H9 (cell line): Measurements from ENCODE around the gene DNAI2. TPM values are rescaled to one million over a fixed set of nuclear protein-coding genes. Genes with fewer than 3 reads are reported as not detected.

Experiments used
- DNase-seq: peaks from one replicate; pipeline ENCODE4 v3.0.0-alpha.2; 2017
- H2AFZ ChIP-seq: one replicate; pipeline ENCODE4 v1.6.1; 2013; ENCODE audit warnings: mild to moderate bottlenecking, low read length, control low read depth, moderate library complexity
- H2AK5ac ChIP-seq: 2 replicates; pipeline ENCODE4 v1.6.1; 2013; ENCODE audit warnings: low read length, control low read depth, mixed read lengths; ENCODE audit not compliant: insufficient read length
- H2BK120ac ChIP-seq: one replicate; pipeline ENCODE4 v1.6.1; 2013; ENCODE audit warnings: low read depth, mild to moderate bottlenecking, low read length, control low read depth, inconsistent platforms; ENCODE audit not compliant: poor library complexity, severe bottlenecking
- H2BK12ac ChIP-seq: 2 replicates; pipeline ENCODE4 v1.6.1; 2013; ENCODE audit warnings: low read length, control low read depth, mixed read lengths, low read depth; ENCODE audit not compliant: insufficient read length
- H2BK15ac ChIP-seq: 2 replicates; pipeline ENCODE4 v1.6.1; 2013; ENCODE audit warnings: low read depth, low read length, control low read depth
- H2BK20ac ChIP-seq: one replicate; pipeline ENCODE4 v1.6.1; 2013; ENCODE audit warnings: low read depth, mild to moderate bottlenecking, low read length, control low read depth, inconsistent platforms; ENCODE audit not compliant: poor library complexity, severe bottlenecking
- H2BK5ac ChIP-seq: 2 replicates; pipeline ENCODE4 v1.6.1; 2013; ENCODE audit warnings: low read length, control low read depth, mixed read lengths; ENCODE audit not compliant: insufficient read length
- H3K14ac ChIP-seq: 2 replicates; pipeline ENCODE4 v1.6.1; 2013; ENCODE audit warnings: low read length, control low read depth; ENCODE audit not compliant: insufficient read depth
- H3K18ac ChIP-seq: 2 replicates; pipeline ENCODE4 v1.6.1; 2013; ENCODE audit warnings: low read depth, mild to moderate bottlenecking, mixed read lengths, low read length, control low read depth; ENCODE audit not compliant: insufficient read length
- H3K23ac ChIP-seq: 2 replicates; pipeline ENCODE4 v1.6.1; 2013; ENCODE audit warnings: low read length, control low read depth, mixed read lengths, low read depth; ENCODE audit not compliant: insufficient read length
- H3K23me2 ChIP-seq: 2 replicates; pipeline ENCODE4 v1.6.1; 2013; ENCODE audit warnings: low read depth, mild to moderate bottlenecking, mixed read lengths, low read length, control low read depth; ENCODE audit not compliant: insufficient read length, poor library complexity, severe bottlenecking
- H3K27ac ChIP-seq: 2 replicates; pipeline ENCODE4 v1.5.1; 2013; ENCODE audit warnings: low read length, control low read depth, mixed read lengths, low read depth; ENCODE audit not compliant: insufficient read length
- H3K27me3 ChIP-seq: 2 replicates; pipeline ENCODE4 v1.6.1; 2013; ENCODE audit warnings: low read length, control low read depth, inconsistent platforms; ENCODE audit not compliant: insufficient read depth
- H3K4ac ChIP-seq: 2 replicates; pipeline ENCODE4 v1.6.1; 2013; ENCODE audit warnings: low read depth, mild to moderate bottlenecking, control low read depth, inconsistent platforms, low read length, moderate library complexity
- H3K4me1 ChIP-seq: 2 replicates; pipeline ENCODE4 v1.6.1; 2013; ENCODE audit warnings: low read length, control low read depth, inconsistent platforms; ENCODE audit not compliant: insufficient read depth
- H3K4me2 ChIP-seq: 2 replicates; pipeline ENCODE4 v1.6.1; 2013; ENCODE audit warnings: low read length, control low read depth, mixed read lengths; ENCODE audit not compliant: insufficient read length, insufficient read depth
- H3K56ac ChIP-seq: 2 replicates; pipeline ENCODE4 v1.6.1; 2013; ENCODE audit warnings: low read depth, mild to moderate bottlenecking, mixed read lengths, low read length, control low read depth; ENCODE audit not compliant: insufficient read length
- H3K79me1 ChIP-seq: 2 replicates; pipeline ENCODE4 v1.6.1; 2013; ENCODE audit warnings: low read depth, mild to moderate bottlenecking, moderate library complexity, low read length, control low read depth, inconsistent platforms; ENCODE audit not compliant: insufficient read depth, poor library complexity, severe bottlenecking
- H3K79me2 ChIP-seq: 2 replicates; pipeline ENCODE4 v1.6.1; 2013; ENCODE audit warnings: low read length, control low read depth, inconsistent platforms; ENCODE audit not compliant: insufficient read depth
- H3K9ac ChIP-seq: 2 replicates; pipeline ENCODE4 v1.6.1; 2013; ENCODE audit warnings: low read length, control low read depth, mixed read lengths; ENCODE audit not compliant: insufficient read length; ENCODE audit errors: extremely low read depth
- H3K9me3 ChIP-seq: one replicate; pipeline ENCODE4 v1.6.1; 2013; ENCODE audit warnings: low read depth, low read length, inconsistent platforms; ENCODE audit not compliant: control insufficient read depth
- H3T11ph ChIP-seq: one replicate; pipeline ENCODE4 v1.6.1; 2013; ENCODE audit warnings: mild to moderate bottlenecking, low read length, control low read depth, inconsistent platforms
- H4K20me1 ChIP-seq: one replicate; pipeline ENCODE4 v1.6.1; 2013; ENCODE audit not compliant: control insufficient read depth, insufficient read length, insufficient read depth
- H4K5ac ChIP-seq: 2 replicates; pipeline ENCODE4 v1.6.1; 2013; ENCODE audit warnings: low read depth, mild to moderate bottlenecking, mixed read lengths, low read length, control low read depth; ENCODE audit not compliant: insufficient read length
- H4K8ac ChIP-seq: replicated peaks from 2 replicates; pipeline ENCODE4 v1.6.1; 2013; ENCODE audit warnings: low read length, control low read depth, mixed read lengths, low read depth; ENCODE audit not compliant: insufficient read length
- H4K91ac ChIP-seq: 2 replicates; pipeline ENCODE4 v1.6.1; 2013; ENCODE audit warnings: low read depth, mild to moderate bottlenecking, moderate library complexity, mixed read lengths, low read length, control low read depth; ENCODE audit not compliant: insufficient read length
- H3K27ac Mint-ChIP-seq, 3 experiments: 2 replicates in 2 of 3; 3 replicates in 1 of 3; pipeline ENCODE4 v1.8.0; 2020 to 2021; ENCODE audit warnings: mixed read lengths in 3 of 3, mild to moderate bottlenecking in 1 of 3, moderate library complexity in 1 of 3
- H3K27me3 Mint-ChIP-seq: 2 replicates; pipeline ENCODE4 v1.8.0; 2021; ENCODE audit warnings: low read depth, mild to moderate bottlenecking, moderate library complexity, mixed read lengths
- H3K36me3 Mint-ChIP-seq, 3 experiments: 2 replicates in 2 of 3; 3 replicates in 1 of 3; pipeline ENCODE4 v1.8.0; 2020 to 2021; ENCODE audit warnings: low read depth in 3 of 3, mixed read lengths in 3 of 3; ENCODE audit not compliant: insufficient read depth in 1 of 3
- H3K4me1 Mint-ChIP-seq, 2 experiments: 2 replicates each; pipeline ENCODE4 v1.8.0; 2020; ENCODE audit warnings: mixed read lengths in 2 of 2
- H3K4me3 Mint-ChIP-seq, 2 experiments: 2 replicates in 1 of 2; 3 replicates in 1 of 2; pipeline ENCODE4 v1.8.0; 2020 to 2021; ENCODE audit warnings: mild to moderate bottlenecking in 2 of 2, mixed read lengths in 2 of 2, moderate library complexity in 1 of 2
- H3K9me3 Mint-ChIP-seq, 2 experiments: 2 replicates in 1 of 2; 3 replicates in 1 of 2; pipeline ENCODE4 v1.8.0; 2020; ENCODE audit warnings: mild to moderate bottlenecking in 2 of 2, mixed read lengths in 2 of 2, moderate library complexity in 1 of 2
- CTCF ChIP-seq: fragments of 200-600 bp; sonication (generic); conservative IDR thresholded peaks from 3 replicates; pipeline ENCODE4 v1.8.0; 2021; ENCODE audit warnings: antibody characterized with exemption, mild to moderate bottlenecking
- WGBS: extraction: QIAGEN DNeasy Blood & Tissue Kit; methylation state at CpG from one replicate; pipeline ENCODE4 v1.1.7; 2013; ENCODE audit warnings: missing lambda C conversion rate, low lambda C conversion rate, mixed read lengths; ENCODE audit not compliant: insufficient read length; ENCODE audit errors: extremely low coverage; 5-methylcytosine and 5-hydroxymethylcytosine counted together
- total RNA-seq: library from RNA; stranded (reverse); gene quantifications from 2 replicates; pipeline ENCODE4 v1.2.1, GENCODE V29; 2021

DNAI2 gene
- total RNA-seq, 1 experiment from 2014 or later: not detected

- Histone ChIP-seq H4K5ac (no peak overlapping the region), H3K9me3 (no peaks in the 10 kb centered on the region), H3K23ac (no peak overlapping the region), H3K4me2 (no peak overlapping the region), H2AFZ (no peak overlapping the region), H2BK15ac (no peak overlapping the region), H3K23me2 (peaks cover 4% of the 10 kb centered on the region), H3K79me2 (no peaks in the 10 kb centered on the region), H3K9ac (no peak overlapping the region), H3K14ac (no peak overlapping the region), H3K27me3 (no peaks in the 10 kb centered on the region; the same call in 1 of the 2 replicates), H4K8ac (no peak overlapping the region), H2BK12ac (no peak overlapping the region), H3K4ac (no peak overlapping the region), H4K91ac (no peak overlapping the region), H2BK120ac (no peak overlapping the region), H3T11ph (no peak overlapping the region), H2BK20ac (no peak overlapping the region), H2AK5ac (no peak overlapping the region), H2BK5ac (no peak overlapping the region), H3K56ac (no peak overlapping the region), H3K79me1 (no peaks in the 10 kb centered on the region), H3K27ac (no peak overlapping the region), H3K4me1 (no peaks in the 10 kb centered on the region; the same call in 1 of the 2 replicates), H4K20me1 (no peaks in the 10 kb centered on the region), H3K18ac (no peak overlapping the region)
- no peaks in the 10 kb centered on the region for H3K9me3 Mint-ChIP-seq
- no peak for TF ChIP-seq CTCF
- peaks cover 45% of the 10 kb centered on the region for H3K27me3 Mint-ChIP-seq
- no peak overlapping the region for H3K4me3 Mint-ChIP-seq
- no peaks in the 10 kb centered on the region for H3K36me3 Mint-ChIP-seq
- H3K4me1 Mint-ChIP-seq: peaks cover 21 to 39% of the 10 kb centered on the region in 2 experiments
- WGBS: no CpG with 5 or more reads among the region's 5 CpGs
- H3K27ac Mint-ChIP-seq: 0 out of 7 replicates have a peak overlapping the region, but pooled peaks of 1 of the 3 experiments have one; percentile 6
- DNase-seq: no peak
Observed at GRCh38 chr17:74276541-74277009, 2.5 kb downstream of the DNAI2 start.
